ENCODE measurements around the gene TOMM40.

DNA sequence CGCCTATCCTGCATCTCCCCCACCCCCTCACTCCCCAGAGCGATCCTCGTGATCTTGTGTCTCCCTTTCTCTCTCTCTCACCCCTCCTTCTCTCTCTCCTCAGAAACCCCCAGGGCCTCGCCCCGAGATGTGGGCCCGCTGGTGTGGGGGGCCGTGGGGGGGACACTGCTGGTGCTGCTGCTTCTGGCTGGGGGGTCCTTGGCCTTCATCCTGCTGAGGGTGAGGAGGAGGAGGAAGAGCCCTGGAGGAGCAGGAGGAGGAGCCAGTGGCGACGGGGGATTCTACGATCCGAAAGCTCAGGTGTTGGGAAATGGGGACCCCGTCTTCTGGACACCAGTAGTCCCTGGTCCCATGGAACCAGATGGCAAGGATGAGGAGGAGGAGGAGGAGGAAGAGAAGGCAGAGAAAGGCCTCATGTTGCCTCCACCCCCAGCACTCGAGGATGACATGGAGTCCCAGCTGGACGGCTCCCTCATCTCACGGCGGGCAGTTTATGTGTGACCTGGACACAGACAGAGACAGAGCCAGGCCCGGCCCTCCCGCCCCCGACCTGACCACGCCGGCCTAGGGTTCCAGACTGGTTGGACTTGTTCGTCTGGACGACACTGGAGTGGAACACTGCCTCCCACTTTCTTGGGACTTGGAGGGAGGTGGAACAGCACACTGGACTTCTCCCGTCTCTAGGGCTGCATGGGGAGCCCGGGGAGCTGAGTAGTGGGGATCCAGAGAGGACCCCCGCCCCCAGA lies 12.8 kb upstream of the TOMM40 start:
- TF ChIP-seq POLR2A (IDR thresholded peaks at IDR 0.05; ENCODE audit: low read depth, low read length) (no peak), POLR2AphosphoS5 (IDR thresholded peaks at IDR 0.05; ENCODE audit: low read depth, low read length) (no peak), TAF1 (IDR thresholded peaks at IDR 0.05; ENCODE audit: low read depth, low read length) (no peak), SPI1 (IDR thresholded peaks at IDR 0.05; ENCODE audit: low read depth, low read length) (no peak), PAX5 (IDR thresholded peaks at IDR 0.05; ENCODE audit: insufficient read depth, low read length, severe bottlenecking) (no peak)

All from GM12891 (cell line).